DND-41 (cell line): ENCODE data around the gene MAS1L.
"Not testable (repeated sequence)": the region's sequence is repeated elsewhere in the genome, so short reads cannot be mapped to it uniquely, and the experiment has no call there.

ENCODE experiments used
- ATAC-seq: fragments of 200-7000 bp; cut with Tn5 transposase; 3 replicates; pipeline ENCODE4 v1.9.1; 2021; ENCODE audit warnings: low read depth; ENCODE audit not compliant: insufficient read depth
- DNase-seq: peaks from one replicate; pipeline ENCODE4 v3.0.0-alpha.2; 2020
- H2AFZ ChIP-seq: 2 replicates; pipeline ENCODE4 v1.6.0; 2012; ENCODE audit warnings: low read depth, low read length
- H3K27ac ChIP-seq: 2 replicates; pipeline ENCODE4 v1.5.1; 2012; ENCODE audit warnings: low read length, inconsistent platforms
- H3K27me3 ChIP-seq: fragments of 200-600 bp; sonication (generic); 2 replicates; pipeline ENCODE4 v1.6.0; 2012; ENCODE audit warnings: low read length, mild to moderate bottlenecking, inconsistent platforms; ENCODE audit not compliant: insufficient read depth, poor library complexity
- H3K36me3 ChIP-seq: 2 replicates; pipeline ENCODE4 v1.5.1; 2012; ENCODE audit warnings: low read length, inconsistent platforms; ENCODE audit not compliant: insufficient read depth
- H3K4me1 ChIP-seq: 2 replicates; pipeline ENCODE4 v1.5.1; 2012; ENCODE audit warnings: mild to moderate bottlenecking, low read length; ENCODE audit not compliant: insufficient read depth
- H3K4me2 ChIP-seq: 2 replicates; pipeline ENCODE4 v1.6.0; 2012; ENCODE audit warnings: mild to moderate bottlenecking, moderate library complexity, low read length, inconsistent platforms; ENCODE audit not compliant: insufficient read depth
- H3K4me3 ChIP-seq, 2 experiments: fragments of 200-600 bp in 1 of 2; shearing (Covaris generic) in 1 of 2; 2 replicates each; pipeline ENCODE4 v1.5.1; 2012 to 2016; ENCODE audit warnings: inconsistent platforms in 2 of 2, low read length in 2 of 2, mild to moderate bottlenecking in 2 of 2, low read depth in 1 of 2, moderate library complexity in 1 of 2
- H3K79me2 ChIP-seq: 2 replicates; pipeline ENCODE4 v1.6.0; 2012; ENCODE audit warnings: low read length, inconsistent platforms; ENCODE audit not compliant: insufficient read depth
- H3K9ac ChIP-seq: 2 replicates; pipeline ENCODE4 v1.6.0; 2012; ENCODE audit warnings: low read depth, mild to moderate bottlenecking, inconsistent platforms, low read length, moderate library complexity
- H3K9me3 ChIP-seq: 2 replicates; pipeline ENCODE4 v1.5.1; 2012; ENCODE audit warnings: low read length, moderate library complexity, mild to moderate bottlenecking, inconsistent platforms; ENCODE audit not compliant: insufficient read depth, severe bottlenecking
- H4K20me1 ChIP-seq: 2 replicates; pipeline ENCODE4 v1.6.0; 2012; ENCODE audit warnings: low read length; ENCODE audit not compliant: insufficient read depth
- CTCF ChIP-seq: IDR thresholded peaks from 2 replicates; pipeline ENCODE4 v1.5.1; 2012; ENCODE audit warnings: borderline replicate concordance, low read length, moderate library complexity, mild to moderate bottlenecking; ENCODE audit not compliant: poor library complexity, severe bottlenecking; ENCODE audit errors: extremely low read depth
- EZH2 ChIP-seq: IDR thresholded peaks from 3 replicates; pipeline ENCODE4 v1.6.1; 2012; ENCODE audit warnings: borderline replicate concordance, low read depth, mild to moderate bottlenecking, moderate library complexity, low read length, inconsistent platforms; ENCODE audit not compliant: severe bottlenecking

Gene MAS1L

GRCh38 chr6:29456971-29457370 lies 30.8 kb downstream of the MAS1L start, which contains the start of the genes OR11A1 and OR2H1:
OR11A1 (minus strand) TSS chr6:29457071; CDS start chr6:29427641, 29,430 bp downstream.
OR2H1 (plus strand) TSS chr6:29457155; CDS start chr6:29461770, 4,615 bp downstream.
- H3K9ac ChIP-seq, result no peak within 1 kb of the TSS
- H3K79me2 ChIP-seq, result no peaks in the 10 kb centered on the region
- TF ChIP-seq CTCF (no peak), EZH2 (no peak)
- ATAC-seq (no peak), DNase-seq (no peak)
- H3K4me3 ChIP-seq, result no peak within 1 kb of the TSS
- H4K20me1 ChIP-seq, result no peaks in the 10 kb centered on the region
- peaks cover 2% of the 10 kb centered on the region for H3K27me3 ChIP-seq
- H3K4me1 ChIP-seq, result no peaks in the 10 kb centered on the region
- no peaks in the 10 kb centered on the region for H3K36me3 ChIP-seq
- no peak within 1 kb of the TSS for H2AFZ ChIP-seq
- H3K4me2 ChIP-seq, result no peak within 1 kb of the TSS
- H3K27ac ChIP-seq, result no peak within 1 kb of the TSS
- H3K9me3 ChIP-seq, result no peaks in the 10 kb centered on the region

GRCh38 chr6:29451471-29452193 lies 36.1 kb downstream of the MAS1L start:
- ATAC-seq (no peak), DNase-seq (no peak)
- H3K9me3 ChIP-seq, result no peaks in the 10 kb centered on the region
- no peak overlapping the region for H3K27ac ChIP-seq
- no peaks in the 10 kb centered on the region for H3K79me2 ChIP-seq
- H2AFZ ChIP-seq, result no peak overlapping the region
- H3K36me3 ChIP-seq, result no peaks in the 10 kb centered on the region
- H3K9ac ChIP-seq, result no peak overlapping the region
- no peaks in the 10 kb centered on the region for H3K4me1 ChIP-seq
- TF ChIP-seq CTCF (no peak), EZH2 (no peak)
- H3K4me2 ChIP-seq, result no peak overlapping the region
- peaks cover 2% of the 10 kb centered on the region for H3K27me3 ChIP-seq
- H3K4me3 ChIP-seq, result no peak overlapping the region
- H4K20me1 ChIP-seq, result no peaks in the 10 kb centered on the region

- H3K27ac ChIP-seq, result no peak overlapping the region
- H3K4me2 ChIP-seq, result no peak overlapping the region
- H3K4me1 ChIP-seq, result no peaks in the 10 kb centered on the region
- H3K79me2 ChIP-seq, result no peaks in the 10 kb centered on the region
- H3K9me3 ChIP-seq, result no peaks in the 10 kb centered on the region
- TF ChIP-seq CTCF (no peak), EZH2 (no peak)
- no peak overlapping the region for H3K4me3 ChIP-seq
- DNase-seq (no peak), ATAC-seq (no peak)
- H3K9ac ChIP-seq, result no peak overlapping the region
- no peaks in the 10 kb centered on the region for H3K36me3 ChIP-seq
- no peaks in the 10 kb centered on the region for H4K20me1 ChIP-seq
- no peaks in the 10 kb centered on the region for H3K27me3 ChIP-seq
- no peak overlapping the region for H2AFZ ChIP-seq
Observed at GRCh38 chr6:29447670-29448069, 40.1 kb downstream of the MAS1L start.

- not testable (repeated sequence) for DNase-seq
Observed at GRCh38 chr6:29444031-29444430, 43.7 kb downstream of the MAS1L start.

More at GRCh38 chr6:29444031-29444430, 43.7 kb downstream of the MAS1L start:
- not testable (repeated sequence) for H3K27me3 ChIP-seq, ATAC-seq, H3K36me3 ChIP-seq, H3K79me2 ChIP-seq, H3K4me1 ChIP-seq, H2AFZ ChIP-seq, H3K27ac ChIP-seq, H3K9me3 ChIP-seq, H3K4me3 ChIP-seq, H3K4me2 ChIP-seq, H3K9ac ChIP-seq, H4K20me1 ChIP-seq
